Testis (tissue), 2 donors: Measurements from ENCODE around the gene RTN4RL2.

Experiments used
- POLR2A ChIP-seq: fragments of 450-650 bp; IDR thresholded peaks from one replicate; pipeline ENCODE4 v1.6.1; 2017; ENCODE audit warnings: antibody characterized with exemption, mild to moderate bottlenecking, moderate library complexity
- TF ChIP-seq, protein P1 (sequence below), 3 experiments: fragments of 450-650 bp in 2 of 3; fragments of 200-600 bp in 1 of 3; sonication (generic) in 1 of 3; IDR thresholded peaks; one replicate each; pipeline ENCODE4 v1.5.1; 2016 to 2019; ENCODE audit warnings: antibody characterized with exemption in 3 of 3, mild to moderate bottlenecking in 2 of 3, moderate library complexity in 1 of 3

DNA sequence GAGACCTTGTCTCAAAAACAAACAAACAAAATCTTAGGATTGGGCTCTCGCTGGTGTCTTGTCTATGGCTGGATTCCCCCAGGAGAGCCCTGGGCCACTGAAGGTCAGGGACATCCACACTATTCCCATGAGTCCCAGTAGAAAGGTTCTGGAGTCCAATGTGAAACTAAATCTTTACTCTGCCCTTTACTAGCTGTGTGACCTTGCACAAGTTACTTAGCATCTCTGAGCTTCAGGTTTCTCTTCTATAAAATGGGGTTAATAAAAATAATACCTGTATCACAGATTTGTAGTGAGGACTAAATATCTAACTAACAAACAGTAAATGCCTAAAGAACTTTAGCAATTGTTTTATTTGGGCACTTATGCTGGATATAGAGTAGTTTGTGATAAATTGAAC is 46.2 kb downstream of the RTN4RL2 start:
- TF ChIP-seq, protein P1, sequence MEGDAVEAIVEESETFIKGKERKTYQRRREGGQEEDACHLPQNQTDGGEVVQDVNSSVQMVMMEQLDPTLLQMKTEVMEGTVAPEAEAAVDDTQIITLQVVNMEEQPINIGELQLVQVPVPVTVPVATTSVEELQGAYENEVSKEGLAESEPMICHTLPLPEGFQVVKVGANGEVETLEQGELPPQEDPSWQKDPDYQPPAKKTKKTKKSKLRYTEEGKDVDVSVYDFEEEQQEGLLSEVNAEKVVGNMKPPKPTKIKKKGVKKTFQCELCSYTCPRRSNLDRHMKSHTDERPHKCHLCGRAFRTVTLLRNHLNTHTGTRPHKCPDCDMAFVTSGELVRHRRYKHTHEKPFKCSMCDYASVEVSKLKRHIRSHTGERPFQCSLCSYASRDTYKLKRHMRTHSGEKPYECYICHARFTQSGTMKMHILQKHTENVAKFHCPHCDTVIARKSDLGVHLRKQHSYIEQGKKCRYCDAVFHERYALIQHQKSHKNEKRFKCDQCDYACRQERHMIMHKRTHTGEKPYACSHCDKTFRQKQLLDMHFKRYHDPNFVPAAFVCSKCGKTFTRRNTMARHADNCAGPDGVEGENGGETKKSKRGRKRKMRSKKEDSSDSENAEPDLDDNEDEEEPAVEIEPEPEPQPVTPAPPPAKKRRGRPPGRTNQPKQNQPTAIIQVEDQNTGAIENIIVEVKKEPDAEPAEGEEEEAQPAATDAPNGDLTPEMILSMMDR (IDR thresholded peaks at IDR 0.05): no peak
- no peak for TF ChIP-seq POLR2A
